Measurements from ENCODE around the gene LCN12.

LCN12 gene

DNA sequence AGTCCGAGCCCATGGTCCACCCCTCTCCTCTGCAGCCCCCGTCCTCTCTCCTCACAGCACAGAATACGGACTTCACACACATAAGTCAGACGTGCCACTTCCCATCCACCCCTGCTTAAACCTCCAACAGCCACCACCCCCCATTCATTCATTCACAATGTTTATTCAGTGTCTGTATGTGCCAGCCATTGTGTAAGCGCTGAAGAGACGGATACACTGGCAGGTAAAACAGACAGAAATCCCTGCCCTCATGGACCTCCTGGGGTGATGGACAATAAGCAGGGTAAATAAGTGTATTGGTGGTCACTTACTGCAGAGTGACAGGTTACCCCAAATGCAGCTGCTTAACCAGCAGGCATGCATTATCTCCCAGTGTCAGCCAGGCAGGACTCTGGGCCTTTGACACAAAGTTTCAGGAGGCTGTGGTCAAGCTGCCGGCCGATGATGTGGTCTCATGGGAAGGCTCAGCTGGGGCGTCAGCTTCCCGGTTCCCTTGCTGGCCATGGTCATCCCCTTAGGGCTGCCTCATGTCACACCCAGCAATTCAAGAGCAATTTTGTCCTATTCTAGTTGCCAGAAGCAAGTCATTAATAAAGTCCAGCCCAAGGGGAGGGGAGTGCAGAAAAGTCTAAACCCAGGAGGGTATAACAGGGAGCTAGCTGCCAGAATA is 38.3 kb downstream of the LCN12 start:
- no peak overlapping the region for H3K4me3 ChIP-seq (ENCODE audit: low read depth in 1 of 2, low read length in 2 of 2)
- peaks cover 0 to 21% of the 10 kb centered on the region in 2 donors for H3K4me1 ChIP-seq (ENCODE audit: control insufficient read depth in 1 of 2, insufficient read depth in 2 of 2, low read length in 2 of 2)
- H3K36me3 ChIP-seq (ENCODE audit: control insufficient read depth in 1 of 2, insufficient read depth in 2 of 2, low read length in 2 of 2) = peaks cover 0 to 7% of the 10 kb centered on the region in 2 donors
- H3K27me3 ChIP-seq (ENCODE audit: low read depth, low read length) = peaks cover 5% of the 10 kb centered on the region
- H3K9me3 ChIP-seq (ENCODE audit: control insufficient read depth in 1 of 2, low read length in 2 of 2) = no peaks in the 10 kb centered on the region
- no peak overlapping the region for H3K27ac ChIP-seq (ENCODE audit: low read length)

- no peaks in the 10 kb centered on the region for H3K9me3 ChIP-seq (ENCODE audit: control insufficient read depth in 1 of 2, low read length in 2 of 2)
- H3K4me1 ChIP-seq (ENCODE audit: control insufficient read depth in 1 of 2, insufficient read depth in 2 of 2, low read length in 2 of 2) = peaks cover 0 to 36% of the 10 kb centered on the region in 2 donors
- H3K27ac ChIP-seq (ENCODE audit: low read length) = peak within 1 kb of the TSS; percentile 16
- peaks cover 0 to 7% of the 10 kb centered on the region in 2 donors for H3K36me3 ChIP-seq (ENCODE audit: control insufficient read depth in 1 of 2, insufficient read depth in 2 of 2, low read length in 2 of 2)
- H3K27me3 ChIP-seq (ENCODE audit: low read depth, low read length) = peaks cover 5% of the 10 kb centered on the region
- peak within 1 kb of the TSS; percentile 68 to 69 for H3K4me3 ChIP-seq (ENCODE audit: low read depth in 1 of 2, low read length in 2 of 2)
These were observed 40.1 kb downstream of the LCN12 start, which contains the start of gene PAXX for GRCh38 chr9:136991993-136992818. TSS of gene PAXX (plus strand) at chr9:136992422. CDS start at chr9:136992444, 22 bp downstream.

- Histone ChIP-seq H3K4me1 (ENCODE audit: control insufficient read depth in 1 of 2, insufficient read depth in 2 of 2, low read length in 2 of 2) (peaks cover 0 to 36% of the 10 kb centered on the region in 2 donors), H3K27ac (ENCODE audit: low read length) (peak overlapping the region; percentile 16), H3K4me3 (ENCODE audit: low read depth in 1 of 2, low read length in 2 of 2) (peak overlapping the region; percentile 68 to 69), H3K9me3 (ENCODE audit: control insufficient read depth in 1 of 2, low read length in 2 of 2) (no peaks in the 10 kb centered on the region), H3K27me3 (ENCODE audit: low read depth, low read length) (peaks cover 5% of the 10 kb centered on the region), H3K36me3 (ENCODE audit: control insufficient read depth in 1 of 2, insufficient read depth in 2 of 2, low read length in 2 of 2) (peaks cover 0 to 7% of the 10 kb centered on the region in 2 donors)
These were observed 40.8 kb downstream of the LCN12 start for GRCh38 chr9:136992819-136993369.

DNA sequence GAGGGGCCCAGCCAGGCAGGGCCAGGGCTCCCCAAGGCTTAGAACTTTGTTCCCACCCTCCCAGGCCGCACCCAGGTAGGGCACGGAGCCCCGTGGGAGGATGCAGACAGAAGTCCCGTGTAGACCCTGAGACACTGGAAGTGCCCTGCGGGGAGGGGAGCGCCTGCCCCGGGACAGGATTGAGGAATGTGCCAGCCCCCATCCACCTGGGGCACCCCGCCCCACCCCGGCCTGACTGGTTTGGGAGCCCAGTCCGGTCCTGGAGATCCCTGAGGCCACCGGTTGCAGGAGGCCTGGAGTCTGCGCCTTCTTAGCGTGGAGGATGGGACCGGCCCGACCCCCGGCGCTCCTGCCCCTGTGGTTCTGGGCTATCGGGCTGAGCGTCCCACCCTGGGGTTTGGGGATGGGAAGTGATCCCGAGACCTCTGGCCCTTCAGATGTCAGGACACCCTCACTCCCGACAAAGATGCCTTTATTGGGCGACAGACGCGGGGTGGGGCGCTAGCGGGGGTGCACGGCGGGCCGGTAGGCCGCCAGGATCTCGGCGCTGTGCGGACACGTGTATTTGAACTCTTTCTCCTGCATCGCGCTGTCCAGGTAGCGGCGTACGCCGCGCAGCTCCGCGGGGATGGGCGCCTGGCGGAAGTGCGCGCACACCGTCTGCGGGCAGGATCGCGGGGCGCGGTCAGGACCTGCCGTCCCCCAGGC is 42.3 kb downstream of the LCN12 start:
- no peak overlapping the region for H3K27ac ChIP-seq (ENCODE audit: low read length)
- no peak overlapping the region for H3K4me3 ChIP-seq (ENCODE audit: low read depth in 1 of 2, low read length in 2 of 2)
- H3K9me3 ChIP-seq (ENCODE audit: control insufficient read depth in 1 of 2, low read length in 2 of 2) = no peaks in the 10 kb centered on the region
- peaks cover 0 to 36% of the 10 kb centered on the region in 2 donors for H3K4me1 ChIP-seq (ENCODE audit: control insufficient read depth in 1 of 2, insufficient read depth in 2 of 2, low read length in 2 of 2)
- peaks cover 5% of the 10 kb centered on the region for H3K27me3 ChIP-seq (ENCODE audit: low read depth, low read length)
- peaks cover 0 to 7% of the 10 kb centered on the region in 2 donors for H3K36me3 ChIP-seq (ENCODE audit: control insufficient read depth in 1 of 2, insufficient read depth in 2 of 2, low read length in 2 of 2)

- H3K4me1 ChIP-seq (ENCODE audit: control insufficient read depth in 1 of 2, insufficient read depth in 2 of 2, low read length in 2 of 2) = peaks cover 0 to 36% of the 10 kb centered on the region in 2 donors
These were observed 42.8 kb downstream of the LCN12 start for GRCh38 chr9:136994888-136995230.

DNA sequence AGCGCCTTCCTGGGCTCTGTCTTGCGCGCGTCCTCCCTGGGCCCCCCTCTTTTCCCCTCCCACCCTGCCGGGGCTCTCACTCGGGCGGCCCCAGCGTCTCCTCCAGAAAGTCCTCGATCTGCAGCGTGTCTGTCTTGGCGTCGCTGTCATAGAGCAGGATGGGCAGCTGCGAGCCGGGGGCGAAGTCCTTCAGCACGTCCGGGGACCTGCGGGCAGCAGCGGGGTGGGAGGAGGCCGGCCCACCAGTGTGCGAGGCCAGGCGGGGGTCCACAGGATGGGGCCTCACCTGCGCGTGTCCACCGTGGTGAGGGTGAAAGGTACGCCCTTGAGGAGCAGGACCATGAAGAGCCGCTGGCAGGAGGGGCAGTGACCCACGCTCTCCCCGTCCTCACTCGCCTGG is 43.3 kb downstream of the LCN12 start:
- no peak overlapping the region for H3K27ac ChIP-seq (ENCODE audit: low read length)

More at GRCh38 chr9:136994888-136995230, 42.8 kb downstream of the LCN12 start:
- Histone ChIP-seq H3K36me3 (ENCODE audit: control insufficient read depth in 1 of 2, insufficient read depth in 2 of 2, low read length in 2 of 2) (peaks cover 0 to 7% of the 10 kb centered on the region in 2 donors), H3K27me3 (ENCODE audit: low read depth, low read length) (peaks cover 5% of the 10 kb centered on the region), H3K27ac (ENCODE audit: low read length) (no peak overlapping the region), H3K4me3 (ENCODE audit: low read depth in 1 of 2, low read length in 2 of 2) (no peak overlapping the region), H3K9me3 (ENCODE audit: control insufficient read depth in 1 of 2, low read length in 2 of 2) (no peaks in the 10 kb centered on the region)

DNA sequence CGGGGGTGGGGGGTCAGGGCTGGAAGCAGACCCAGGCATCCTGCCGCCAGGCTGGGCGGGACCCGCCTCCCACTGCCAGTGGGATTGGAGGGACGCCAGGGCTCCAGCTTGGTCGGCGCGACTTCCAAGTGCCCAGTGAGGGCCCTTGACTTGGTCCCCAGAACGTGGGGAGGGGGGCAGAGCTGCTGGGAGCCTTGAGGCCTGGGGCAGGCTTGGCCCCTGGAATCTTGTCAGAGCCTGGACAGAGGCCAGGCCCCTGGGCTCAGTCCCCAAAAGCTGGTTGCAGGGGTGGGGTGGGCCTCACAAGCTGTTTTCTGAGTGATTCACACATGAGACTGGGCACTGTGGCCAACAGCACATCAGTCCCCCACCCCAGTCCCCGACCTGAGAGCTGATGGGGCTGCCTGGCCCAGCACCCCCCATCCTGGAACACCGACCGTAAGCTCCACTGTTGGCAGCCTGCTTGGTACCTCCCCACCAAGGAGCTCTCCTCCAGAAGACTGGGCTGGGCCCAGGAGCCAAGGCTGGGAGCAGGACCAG is 43.8 kb downstream of the LCN12 start:
- peaks cover 0 to 7% of the 10 kb centered on the region in 2 donors for H3K36me3 ChIP-seq (ENCODE audit: control insufficient read depth in 1 of 2, insufficient read depth in 2 of 2, low read length in 2 of 2)
- peaks cover 0 to 36% of the 10 kb centered on the region in 2 donors for H3K4me1 ChIP-seq (ENCODE audit: control insufficient read depth in 1 of 2, insufficient read depth in 2 of 2, low read length in 2 of 2)
- H3K27me3 ChIP-seq (ENCODE audit: low read depth, low read length) = peaks cover 5% of the 10 kb centered on the region
- H3K4me3 ChIP-seq (ENCODE audit: low read depth in 1 of 2, low read length in 2 of 2) = peak overlapping the region in 1 of 2 donors; percentile 33
- no peak overlapping the region for H3K27ac ChIP-seq (ENCODE audit: low read length)
- H3K9me3 ChIP-seq (ENCODE audit: control insufficient read depth in 1 of 2, low read length in 2 of 2) = no peaks in the 10 kb centered on the region

More for the DNA sequence above, 43.3 kb downstream of the LCN12 start:
- Histone ChIP-seq H3K4me1 (ENCODE audit: control insufficient read depth in 1 of 2, insufficient read depth in 2 of 2, low read length in 2 of 2) (peaks cover 0 to 36% of the 10 kb centered on the region in 2 donors), H3K9me3 (ENCODE audit: control insufficient read depth in 1 of 2, low read length in 2 of 2) (no peaks in the 10 kb centered on the region), H3K4me3 (ENCODE audit: low read depth in 1 of 2, low read length in 2 of 2) (no peak overlapping the region), H3K36me3 (ENCODE audit: control insufficient read depth in 1 of 2, insufficient read depth in 2 of 2, low read length in 2 of 2) (peaks cover 0 to 7% of the 10 kb centered on the region in 2 donors), H3K27me3 (ENCODE audit: low read depth, low read length) (peaks cover 5% of the 10 kb centered on the region)

- Histone ChIP-seq H3K4me3 (ENCODE audit: low read depth in 1 of 2, low read length in 2 of 2) (peak within 1 kb of the TSS; percentile 16 to 33), H3K9me3 (ENCODE audit: control insufficient read depth in 1 of 2, low read length in 2 of 2) (no peaks in the 10 kb centered on the region), H3K27me3 (ENCODE audit: low read depth, low read length) (peaks cover 5% of the 10 kb centered on the region), H3K27ac (ENCODE audit: low read length) (no peak within 1 kb of the TSS), H3K36me3 (ENCODE audit: control insufficient read depth in 1 of 2, insufficient read depth in 2 of 2, low read length in 2 of 2) (peaks cover 0 to 7% of the 10 kb centered on the region in 2 donors), H3K4me1 (ENCODE audit: control insufficient read depth in 1 of 2, insufficient read depth in 2 of 2, low read length in 2 of 2) (peaks cover 0 to 36% of the 10 kb centered on the region in 2 donors)
These were observed 44.6 kb downstream of the LCN12 start, which contains the start of gene CLIC3 for GRCh38 chr9:136996361-136997292. TSS of gene CLIC3 (minus strand) at chr9:136996568. CDS start at chr9:136996543, 25 bp downstream.

DNA sequence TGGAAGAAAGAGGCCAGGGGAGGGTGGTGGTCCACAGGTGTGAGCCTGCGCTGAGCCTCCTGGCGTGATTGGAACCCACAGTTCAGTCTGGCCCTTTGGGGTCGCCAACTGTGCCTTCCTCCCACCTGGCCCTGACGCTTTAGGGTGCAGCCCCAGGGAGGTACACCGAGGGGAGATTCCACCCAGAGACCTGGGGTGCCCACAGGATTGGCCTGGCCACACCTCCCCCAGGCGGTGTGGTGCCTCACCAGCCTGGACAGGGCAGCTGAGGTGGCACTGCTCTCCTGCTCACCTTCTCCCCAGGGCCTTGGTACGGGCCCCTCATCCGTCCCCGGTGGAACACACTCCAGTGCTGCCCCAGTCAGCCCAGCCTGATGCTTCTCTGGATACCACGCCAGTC is 45.3 kb downstream of the LCN12 start:
- H3K4me3 ChIP-seq (ENCODE audit: low read depth in 1 of 2, low read length in 2 of 2) = no peak overlapping the region
- peaks cover 0 to 7% of the 10 kb centered on the region in 2 donors for H3K36me3 ChIP-seq (ENCODE audit: control insufficient read depth in 1 of 2, insufficient read depth in 2 of 2, low read length in 2 of 2)
- H3K9me3 ChIP-seq (ENCODE audit: control insufficient read depth in 1 of 2, low read length in 2 of 2) = no peaks in the 10 kb centered on the region
- no peak overlapping the region for H3K27ac ChIP-seq (ENCODE audit: low read length)
- peaks cover 0 to 36% of the 10 kb centered on the region in 2 donors for H3K4me1 ChIP-seq (ENCODE audit: control insufficient read depth in 1 of 2, insufficient read depth in 2 of 2, low read length in 2 of 2)
- H3K27me3 ChIP-seq (ENCODE audit: low read depth, low read length) = peaks cover 5% of the 10 kb centered on the region

DNA sequence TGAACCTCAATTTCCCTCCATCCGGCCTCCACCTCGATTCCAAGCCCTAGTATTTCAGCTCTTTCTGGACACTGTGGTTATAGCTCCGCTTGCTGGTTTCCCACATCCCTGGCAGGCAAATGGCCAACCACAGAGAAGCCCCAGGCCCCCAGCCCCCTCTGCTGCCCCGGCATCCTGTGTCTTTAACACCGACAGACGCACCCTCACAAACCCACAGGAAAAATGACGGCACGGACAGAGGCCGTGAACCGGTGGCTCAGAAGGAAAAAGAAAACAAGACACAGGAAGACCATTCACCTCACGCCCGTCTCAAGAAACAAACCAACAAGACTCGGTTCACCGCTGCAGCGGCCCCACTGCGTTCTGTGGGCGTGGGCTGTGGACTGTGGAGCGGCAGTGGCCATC is 45.8 kb downstream of the LCN12 start:
- Histone ChIP-seq H3K4me1 (ENCODE audit: control insufficient read depth in 1 of 2, insufficient read depth in 2 of 2, low read length in 2 of 2) (peaks cover 0 to 33% of the 10 kb centered on the region in 2 donors), H3K4me3 (ENCODE audit: low read depth in 1 of 2, low read length in 2 of 2) (no peak overlapping the region), H3K27me3 (ENCODE audit: low read depth, low read length) (peaks cover 5% of the 10 kb centered on the region), H3K27ac (ENCODE audit: low read length) (no peak overlapping the region), H3K9me3 (ENCODE audit: control insufficient read depth in 1 of 2, low read length in 2 of 2) (no peaks in the 10 kb centered on the region), H3K36me3 (ENCODE audit: control insufficient read depth in 1 of 2, insufficient read depth in 2 of 2, low read length in 2 of 2) (peaks cover 0 to 7% of the 10 kb centered on the region in 2 donors)

All from muscle layer of duodenum (tissue), 2 donors.